ENCODE measurements around the gene CHIC1.
"Not testable (repeated sequence)": the region's sequence is repeated elsewhere in the genome, so short reads cannot be mapped to it uniquely, and the experiment has no call there.

GRCh38 chrX:73707014-73707413 is 144.0 kb downstream of the CHIC1 start:
- TF ChIP-seq, protein P1, sequence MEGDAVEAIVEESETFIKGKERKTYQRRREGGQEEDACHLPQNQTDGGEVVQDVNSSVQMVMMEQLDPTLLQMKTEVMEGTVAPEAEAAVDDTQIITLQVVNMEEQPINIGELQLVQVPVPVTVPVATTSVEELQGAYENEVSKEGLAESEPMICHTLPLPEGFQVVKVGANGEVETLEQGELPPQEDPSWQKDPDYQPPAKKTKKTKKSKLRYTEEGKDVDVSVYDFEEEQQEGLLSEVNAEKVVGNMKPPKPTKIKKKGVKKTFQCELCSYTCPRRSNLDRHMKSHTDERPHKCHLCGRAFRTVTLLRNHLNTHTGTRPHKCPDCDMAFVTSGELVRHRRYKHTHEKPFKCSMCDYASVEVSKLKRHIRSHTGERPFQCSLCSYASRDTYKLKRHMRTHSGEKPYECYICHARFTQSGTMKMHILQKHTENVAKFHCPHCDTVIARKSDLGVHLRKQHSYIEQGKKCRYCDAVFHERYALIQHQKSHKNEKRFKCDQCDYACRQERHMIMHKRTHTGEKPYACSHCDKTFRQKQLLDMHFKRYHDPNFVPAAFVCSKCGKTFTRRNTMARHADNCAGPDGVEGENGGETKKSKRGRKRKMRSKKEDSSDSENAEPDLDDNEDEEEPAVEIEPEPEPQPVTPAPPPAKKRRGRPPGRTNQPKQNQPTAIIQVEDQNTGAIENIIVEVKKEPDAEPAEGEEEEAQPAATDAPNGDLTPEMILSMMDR (IDR thresholded peaks at IDR 0.05), result not testable (repeated sequence)
- TF ChIP-seq POLR2AphosphoS5 (IDR thresholded peaks at IDR 0.05; ENCODE audit: low read depth, low read length); SIN3A (IDR thresholded peaks at IDR 0.05; ENCODE audit: borderline replicate concordance, insufficient read depth, low read depth, low read length): not testable (repeated sequence)
- TF ChIP-seq, protein P2, sequence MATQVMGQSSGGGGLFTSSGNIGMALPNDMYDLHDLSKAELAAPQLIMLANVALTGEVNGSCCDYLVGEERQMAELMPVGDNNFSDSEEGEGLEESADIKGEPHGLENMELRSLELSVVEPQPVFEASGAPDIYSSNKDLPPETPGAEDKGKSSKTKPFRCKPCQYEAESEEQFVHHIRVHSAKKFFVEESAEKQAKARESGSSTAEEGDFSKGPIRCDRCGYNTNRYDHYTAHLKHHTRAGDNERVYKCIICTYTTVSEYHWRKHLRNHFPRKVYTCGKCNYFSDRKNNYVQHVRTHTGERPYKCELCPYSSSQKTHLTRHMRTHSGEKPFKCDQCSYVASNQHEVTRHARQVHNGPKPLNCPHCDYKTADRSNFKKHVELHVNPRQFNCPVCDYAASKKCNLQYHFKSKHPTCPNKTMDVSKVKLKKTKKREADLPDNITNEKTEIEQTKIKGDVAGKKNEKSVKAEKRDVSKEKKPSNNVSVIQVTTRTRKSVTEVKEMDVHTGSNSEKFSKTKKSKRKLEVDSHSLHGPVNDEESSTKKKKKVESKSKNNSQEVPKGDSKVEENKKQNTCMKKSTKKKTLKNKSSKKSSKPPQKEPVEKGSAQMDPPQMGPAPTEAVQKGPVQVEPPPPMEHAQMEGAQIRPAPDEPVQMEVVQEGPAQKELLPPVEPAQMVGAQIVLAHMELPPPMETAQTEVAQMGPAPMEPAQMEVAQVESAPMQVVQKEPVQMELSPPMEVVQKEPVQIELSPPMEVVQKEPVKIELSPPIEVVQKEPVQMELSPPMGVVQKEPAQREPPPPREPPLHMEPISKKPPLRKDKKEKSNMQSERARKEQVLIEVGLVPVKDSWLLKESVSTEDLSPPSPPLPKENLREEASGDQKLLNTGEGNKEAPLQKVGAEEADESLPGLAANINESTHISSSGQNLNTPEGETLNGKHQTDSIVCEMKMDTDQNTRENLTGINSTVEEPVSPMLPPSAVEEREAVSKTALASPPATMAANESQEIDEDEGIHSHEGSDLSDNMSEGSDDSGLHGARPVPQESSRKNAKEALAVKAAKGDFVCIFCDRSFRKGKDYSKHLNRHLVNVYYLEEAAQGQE (IDR thresholded peaks at IDR 0.05; ENCODE audit: insufficient read depth in 1 of 2, low read depth in 2 of 2, low read length in 1 of 2), result not testable (repeated sequence)

Data from Panc1 (cell line).